ENCODE measurements around the gene RBL1.
A peak's percentile ranks its signal among the peaks of the same experiment; 100 is the strongest.
"Not testable (repeated sequence)": the region's sequence is repeated elsewhere in the genome, so short reads cannot be mapped to it uniquely, and the experiment has no call there.

RBL1 gene

DNA sequence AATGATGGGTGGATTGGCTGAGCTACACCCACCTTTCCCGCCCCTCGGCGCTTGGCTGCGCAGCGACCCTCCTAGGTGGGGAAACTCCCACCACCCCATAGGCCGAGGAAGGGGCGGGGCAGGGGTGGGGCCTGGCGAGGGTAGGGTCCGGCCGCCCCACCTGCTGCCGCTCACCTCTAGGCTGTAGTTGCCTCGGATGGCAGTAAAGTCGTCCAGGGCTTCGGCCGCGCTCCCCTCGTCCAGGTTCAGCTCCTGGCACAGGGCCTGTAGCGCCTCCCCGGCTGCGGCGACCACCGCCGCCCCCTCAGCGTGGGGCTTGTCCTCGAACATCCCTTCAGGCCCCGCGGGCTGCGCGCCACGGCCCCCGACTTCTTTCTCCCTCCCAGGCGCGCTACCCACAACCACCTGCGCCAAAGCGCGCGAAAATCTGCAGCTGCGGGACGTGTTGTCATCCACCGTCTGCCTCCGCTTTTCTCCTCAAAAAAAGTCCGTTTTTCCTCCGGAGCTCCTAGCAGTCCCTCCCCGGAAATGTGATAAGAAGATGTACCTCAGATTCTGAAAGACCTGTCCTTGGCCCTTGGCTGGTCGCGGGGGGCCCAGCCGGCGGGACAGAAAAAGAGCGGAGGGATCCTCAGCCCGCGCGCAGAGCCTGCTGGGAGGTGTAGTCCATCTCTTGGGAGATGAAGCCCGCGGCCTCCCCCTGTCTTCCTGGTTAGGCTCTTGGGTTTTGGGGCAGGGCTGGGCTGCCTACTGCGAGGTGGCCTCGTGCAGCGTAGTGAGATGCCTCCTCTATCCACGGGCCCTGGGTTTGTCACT lies at the start of gene RBL1:
Gene RBL1, minus strand, starts transcription at position 399 of the 816 bp plus-strand sequence. Its CDS starts 69 bp downstream, at position 330.
- peaks cover 12% of the 10 kb centered on the region for H3K4me1 ChIP-seq (ENCODE audit: control insufficient read depth, low read depth, low read length)
- H3K4me3 ChIP-seq (ENCODE audit: low read length) = peak within 1 kb of the TSS; percentile 87
- H3K9me3 ChIP-seq (ENCODE audit: control insufficient read depth, low read depth, low read length) = no peaks in the 10 kb centered on the region
- no peaks in the 10 kb centered on the region for H3K27me3 ChIP-seq (ENCODE audit: control insufficient read depth, insufficient read depth, low read length)
- peaks cover 4% of the 10 kb centered on the region for H3K36me3 ChIP-seq (ENCODE audit: control insufficient read depth, low read depth, low read length)
- peak within 1 kb of the TSS; percentile 98 for H3K27ac ChIP-seq (ENCODE audit: low read length)
- peak within 1 kb of the TSS; percentile 98 for H3K9ac ChIP-seq (ENCODE audit: low read length)

DNA sequence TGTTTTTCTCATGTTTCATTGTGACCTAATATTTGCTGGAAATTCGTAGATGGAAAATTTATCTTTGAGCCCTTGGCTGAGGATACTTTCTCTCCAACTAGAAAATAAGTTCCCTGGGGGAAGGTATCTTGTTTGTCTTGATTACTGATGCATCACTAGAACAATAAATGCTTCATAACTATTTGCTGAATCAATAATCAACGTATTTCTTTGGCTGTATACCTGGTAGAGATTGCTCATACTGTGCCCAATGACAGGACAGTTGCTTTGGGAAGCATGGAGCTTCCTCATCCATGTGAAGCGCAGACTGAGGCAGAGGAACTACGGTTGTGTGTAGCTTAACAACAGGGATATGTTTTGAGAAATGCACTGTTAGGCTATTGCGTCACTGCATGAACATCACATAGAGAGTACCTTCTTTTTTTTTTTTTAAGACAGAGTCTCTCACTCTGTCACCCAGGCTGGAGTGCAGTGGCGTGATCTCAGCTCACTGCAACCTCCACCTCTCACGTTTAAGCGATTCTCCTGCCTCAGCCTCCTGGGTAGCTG lies 49.1 kb upstream of the RBL1 start:
- Histone ChIP-seq H3K27me3 (ENCODE audit: control insufficient read depth, insufficient read depth, low read length) (no peaks in the 10 kb centered on the region), H3K9me3 (ENCODE audit: control insufficient read depth, low read depth, low read length) (no peaks in the 10 kb centered on the region), H3K27ac (ENCODE audit: low read length) (no peak overlapping the region), H3K9ac (ENCODE audit: low read length) (no peak overlapping the region), H3K4me3 (ENCODE audit: low read length) (no peak overlapping the region), H3K36me3 (ENCODE audit: control insufficient read depth, low read depth, low read length) (no peaks in the 10 kb centered on the region), H3K4me1 (ENCODE audit: control insufficient read depth, low read depth, low read length) (no peaks in the 10 kb centered on the region)

DNA sequence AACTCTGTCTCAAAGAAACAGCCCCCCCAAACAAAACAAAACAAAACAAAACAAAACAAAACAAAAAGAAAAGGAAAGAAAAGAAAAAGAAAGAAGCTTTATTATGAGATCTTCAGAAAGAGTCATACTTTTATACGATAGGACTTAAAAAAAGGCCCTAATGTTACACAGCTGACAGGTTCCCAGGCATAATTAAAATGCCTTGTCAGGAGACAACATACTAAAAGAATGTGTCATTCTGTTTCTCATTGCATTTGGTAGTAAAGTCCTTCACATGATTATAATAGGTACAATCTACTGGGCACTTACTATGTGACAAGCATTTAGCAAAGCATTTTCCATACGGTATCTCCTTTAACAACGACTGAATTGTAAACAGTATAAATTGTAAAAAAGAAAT lies 46.9 kb upstream of the RBL1 start:
- no peak overlapping the region for H3K27ac ChIP-seq (ENCODE audit: low read length)
- no peaks in the 10 kb centered on the region for H3K4me1 ChIP-seq (ENCODE audit: control insufficient read depth, low read depth, low read length)
- H3K9me3 ChIP-seq (ENCODE audit: control insufficient read depth, low read depth, low read length) = no peaks in the 10 kb centered on the region
- H3K4me3 ChIP-seq (ENCODE audit: low read length) = no peak overlapping the region
- H3K9ac ChIP-seq (ENCODE audit: low read length) = no peak overlapping the region
- no peaks in the 10 kb centered on the region for H3K36me3 ChIP-seq (ENCODE audit: control insufficient read depth, low read depth, low read length)
- H3K27me3 ChIP-seq (ENCODE audit: control insufficient read depth, insufficient read depth, low read length) = no peaks in the 10 kb centered on the region

- Histone ChIP-seq H3K9me3 (ENCODE audit: control insufficient read depth, low read depth, low read length) (no peaks in the 10 kb centered on the region), H3K4me1 (ENCODE audit: control insufficient read depth, low read depth, low read length) (no peaks in the 10 kb centered on the region), H3K9ac (ENCODE audit: low read length) (no peak overlapping the region), H3K4me3 (ENCODE audit: low read length) (no peak overlapping the region), H3K27me3 (ENCODE audit: control insufficient read depth, insufficient read depth, low read length) (no peaks in the 10 kb centered on the region), H3K27ac (ENCODE audit: low read length) (no peak overlapping the region), H3K36me3 (ENCODE audit: control insufficient read depth, low read depth, low read length) (no peaks in the 10 kb centered on the region)
Measured at GRCh38 chr20:37137547-37137946, 41.8 kb upstream of the RBL1 start.

DNA sequence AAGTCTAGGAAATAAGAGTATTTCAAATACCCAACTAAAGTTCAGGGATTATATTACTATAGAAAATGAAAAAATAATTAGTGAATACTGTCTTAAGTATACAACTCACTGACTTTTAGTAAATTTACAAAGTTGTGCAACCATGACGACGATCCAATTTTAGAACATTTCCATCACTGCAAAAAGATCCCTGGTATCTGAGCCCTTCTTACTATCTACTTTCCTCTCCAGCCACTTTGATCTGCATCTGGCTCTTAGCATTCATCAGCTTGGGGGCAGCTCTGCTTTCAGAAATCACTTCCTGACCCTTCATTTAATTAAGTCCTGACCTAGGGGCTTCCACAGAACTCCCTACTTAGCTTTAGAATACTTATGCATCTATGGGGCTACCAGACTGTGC lies 38.2 kb upstream of the RBL1 start:
- H3K9ac ChIP-seq (ENCODE audit: low read length) = no peak overlapping the region
- H3K4me3 ChIP-seq (ENCODE audit: low read length) = no peak overlapping the region
- no peaks in the 10 kb centered on the region for H3K9me3 ChIP-seq (ENCODE audit: control insufficient read depth, low read depth, low read length)
- no peak overlapping the region for H3K27ac ChIP-seq (ENCODE audit: low read length)
- no peaks in the 10 kb centered on the region for H3K4me1 ChIP-seq (ENCODE audit: control insufficient read depth, low read depth, low read length)
- no peaks in the 10 kb centered on the region for H3K36me3 ChIP-seq (ENCODE audit: control insufficient read depth, low read depth, low read length)
- no peaks in the 10 kb centered on the region for H3K27me3 ChIP-seq (ENCODE audit: control insufficient read depth, insufficient read depth, low read length)

- Histone ChIP-seq H3K27ac (ENCODE audit: low read length) (no peak overlapping the region), H3K27me3 (ENCODE audit: control insufficient read depth, insufficient read depth, low read length) (no peaks in the 10 kb centered on the region)
Measured at GRCh38 chr20:37131486-37131885, 35.7 kb upstream of the RBL1 start.

GRCh38 chr20:37128803-37129202 lies 33.0 kb upstream of the RBL1 start:
- H3K36me3 ChIP-seq (ENCODE audit: control insufficient read depth, low read depth, low read length) = no peaks in the 10 kb centered on the region
- no peak overlapping the region for H3K4me3 ChIP-seq (ENCODE audit: low read length)
- H3K27ac ChIP-seq (ENCODE audit: low read length) = no peak overlapping the region
- no peak overlapping the region for H3K9ac ChIP-seq (ENCODE audit: low read length)
- no peaks in the 10 kb centered on the region for H3K4me1 ChIP-seq (ENCODE audit: control insufficient read depth, low read depth, low read length)
- no peaks in the 10 kb centered on the region for H3K9me3 ChIP-seq (ENCODE audit: control insufficient read depth, low read depth, low read length)
- no peaks in the 10 kb centered on the region for H3K27me3 ChIP-seq (ENCODE audit: control insufficient read depth, insufficient read depth, low read length)

More at GRCh38 chr20:37131486-37131885, 35.7 kb upstream of the RBL1 start:
- H3K36me3 ChIP-seq (ENCODE audit: control insufficient read depth, low read depth, low read length) = no peaks in the 10 kb centered on the region
- H3K4me3 ChIP-seq (ENCODE audit: low read length) = no peak overlapping the region
- no peaks in the 10 kb centered on the region for H3K4me1 ChIP-seq (ENCODE audit: control insufficient read depth, low read depth, low read length)
- H3K9ac ChIP-seq (ENCODE audit: low read length) = no peak overlapping the region
- no peaks in the 10 kb centered on the region for H3K9me3 ChIP-seq (ENCODE audit: control insufficient read depth, low read depth, low read length)

DNA sequence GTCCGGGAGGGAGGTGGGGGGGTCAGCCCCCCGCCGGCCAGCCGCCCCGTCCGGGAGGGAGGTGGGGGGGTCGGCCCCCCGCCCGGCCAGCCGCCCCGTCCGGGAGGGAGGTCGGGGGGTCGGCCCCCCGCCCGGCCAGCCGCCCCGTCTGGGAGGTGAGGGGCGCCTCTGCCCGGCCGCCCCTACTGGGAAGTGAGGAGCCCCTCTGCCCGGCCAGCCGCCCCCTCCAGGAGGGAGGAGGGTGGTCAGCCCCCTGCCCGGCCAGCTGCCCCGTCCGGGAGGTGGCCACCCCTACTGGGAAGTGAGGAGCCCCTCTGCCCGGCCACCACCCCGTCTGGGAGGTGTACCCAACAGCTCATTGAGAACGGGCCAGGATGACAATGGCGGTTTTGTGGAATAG lies 30.5 kb upstream of the RBL1 start:
- not testable (repeated sequence) for H3K27ac ChIP-seq (ENCODE audit: low read length); H3K9ac ChIP-seq (ENCODE audit: low read length); H3K9me3 ChIP-seq (ENCODE audit: control insufficient read depth, low read depth, low read length); H3K4me3 ChIP-seq (ENCODE audit: low read length); H3K27me3 ChIP-seq (ENCODE audit: control insufficient read depth, insufficient read depth, low read length); H3K36me3 ChIP-seq (ENCODE audit: control insufficient read depth, low read depth, low read length); H3K4me1 ChIP-seq (ENCODE audit: control insufficient read depth, low read depth, low read length)

DNA sequence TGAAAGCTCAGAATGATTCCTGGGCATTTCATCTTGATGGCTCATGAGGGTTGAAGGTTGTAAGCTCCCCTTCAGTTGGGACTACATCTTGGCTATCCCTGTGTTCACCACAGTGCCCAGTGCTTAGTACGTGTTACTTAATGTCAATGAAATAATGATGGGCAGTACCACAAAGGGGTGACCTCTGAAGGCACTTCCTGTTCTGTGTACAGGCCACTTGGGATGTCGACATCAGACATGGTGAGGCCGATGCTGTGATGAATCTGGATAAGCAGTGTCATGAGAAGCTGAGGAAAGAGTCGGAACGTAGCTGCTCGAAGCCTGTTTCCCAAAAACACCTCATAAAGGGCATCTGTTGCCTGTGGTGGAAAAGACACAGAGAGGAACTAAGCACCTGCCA lies 27.6 kb upstream of the RBL1 start:
- no peak overlapping the region for H3K27ac ChIP-seq (ENCODE audit: low read length)
- H3K9ac ChIP-seq (ENCODE audit: low read length) = no peak overlapping the region
- H3K36me3 ChIP-seq (ENCODE audit: control insufficient read depth, low read depth, low read length) = no peaks in the 10 kb centered on the region
- H3K9me3 ChIP-seq (ENCODE audit: control insufficient read depth, low read depth, low read length) = no peaks in the 10 kb centered on the region
- H3K4me1 ChIP-seq (ENCODE audit: control insufficient read depth, low read depth, low read length) = no peaks in the 10 kb centered on the region
- no peak overlapping the region for H3K4me3 ChIP-seq (ENCODE audit: low read length)
- H3K27me3 ChIP-seq (ENCODE audit: control insufficient read depth, insufficient read depth, low read length) = no peaks in the 10 kb centered on the region

DNA sequence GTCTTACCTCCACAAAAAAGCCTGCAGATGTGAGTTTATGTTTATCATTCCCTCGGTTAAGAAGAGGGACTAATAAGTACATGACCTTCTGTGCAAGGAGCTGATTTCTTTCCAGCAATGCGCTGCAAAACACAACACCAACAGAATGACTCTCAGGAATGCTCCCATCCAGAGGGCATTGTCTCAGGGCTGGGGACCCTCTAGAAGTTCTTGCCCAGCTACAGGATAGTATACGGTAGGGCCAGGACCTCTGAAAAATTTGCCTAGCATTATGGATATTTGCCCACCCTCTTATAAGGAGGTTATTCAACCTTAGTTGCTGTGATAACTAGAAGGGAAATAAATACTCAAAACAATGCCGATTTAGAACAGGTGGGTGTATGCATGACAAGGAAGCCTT lies 24.7 kb upstream of the RBL1 start:
- Histone ChIP-seq H3K9ac (ENCODE audit: low read length) (no peak overlapping the region), H3K27ac (ENCODE audit: low read length) (no peak overlapping the region), H3K36me3 (ENCODE audit: control insufficient read depth, low read depth, low read length) (no peaks in the 10 kb centered on the region), H3K27me3 (ENCODE audit: control insufficient read depth, insufficient read depth, low read length) (no peaks in the 10 kb centered on the region), H3K9me3 (ENCODE audit: control insufficient read depth, low read depth, low read length) (no peaks in the 10 kb centered on the region), H3K4me3 (ENCODE audit: low read length) (no peak overlapping the region), H3K4me1 (ENCODE audit: control insufficient read depth, low read depth, low read length) (no peaks in the 10 kb centered on the region)

GRCh38 chr20:37119356-37120036 lies 23.7 kb upstream of the RBL1 start:
- Histone ChIP-seq H3K36me3 (ENCODE audit: control insufficient read depth, low read depth, low read length) (no peaks in the 10 kb centered on the region), H3K4me3 (ENCODE audit: low read length) (no peak overlapping the region), H3K27me3 (ENCODE audit: control insufficient read depth, insufficient read depth, low read length) (no peaks in the 10 kb centered on the region)

More at GRCh38 chr20:37119356-37120036, 23.7 kb upstream of the RBL1 start:
- H3K9ac ChIP-seq (ENCODE audit: low read length) = no peak overlapping the region
- H3K4me1 ChIP-seq (ENCODE audit: control insufficient read depth, low read depth, low read length) = no peaks in the 10 kb centered on the region
- H3K27ac ChIP-seq (ENCODE audit: low read length) = no peak overlapping the region
- no peaks in the 10 kb centered on the region for H3K9me3 ChIP-seq (ENCODE audit: control insufficient read depth, low read depth, low read length)

Measured in iPS-18a (cell line).